ENCODE results near the gene KCNMA1. TPM values are rescaled to one million over a fixed set of nuclear protein-coding genes. Genes with fewer than 3 reads are reported as not detected.

The KCNMA1 gene
- total and polyA plus RNA-seq, 9 of the 15 experiments (the other 6 are each of a cell fraction or from before 2014, with no cell fraction given), result 0.01 to 0.95 (median 0.15) TPM; not detected in 4

DNA sequence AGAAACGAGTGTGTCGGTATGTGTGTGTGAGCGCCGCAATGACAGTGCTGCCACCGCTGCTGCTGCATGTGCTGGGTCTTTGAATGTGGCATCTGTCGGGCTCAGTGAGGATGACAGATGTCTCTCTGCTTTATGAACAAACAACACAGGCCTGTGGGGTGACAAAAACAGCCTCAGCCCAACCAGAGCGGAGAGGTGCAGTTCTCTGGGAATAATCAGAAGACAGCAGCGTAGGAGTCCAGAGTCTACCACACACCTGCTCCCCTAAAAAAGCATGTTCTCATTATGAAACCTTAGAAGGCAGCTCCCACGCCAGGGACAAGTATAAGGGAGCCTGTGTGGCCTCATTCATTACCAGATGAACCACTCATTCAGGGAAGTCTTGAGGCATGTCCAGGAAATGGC lies 278.3 kb downstream of the KCNMA1 start:
- intact Hi-C loops (cut with micrococcal nuclease), result no loop called here
- no peak for DNase-seq (ENCODE audit: extremely low read depth in 1 of 4, low spot score in 3 of 4)
- CTCF ChIA-PET (ENCODE audit: low intra/inter-chr PET ratio), result no interaction called here
- H3K9me3 ChIP-seq (replicated peaks; ENCODE audit: control insufficient read depth, insufficient read depth, low read depth, low read length), result no peaks in the 10 kb centered on the region
- in situ Hi-C loops (cut with MboI), result no loop called here
- ATAC-seq, result no peak
- no peaks in the 10 kb centered on the region for H3K36me3 ChIP-seq (ENCODE audit: control insufficient read depth, insufficient read depth, low read length)
- no peak overlapping the region for H3K4me2 ChIP-seq (ENCODE audit: insufficient read depth, low read length)
- peaks cover 0 to 23% of the 10 kb centered on the region in 2 experiments; a peak in 2 of 5 replicates for H3K27me3 ChIP-seq (ENCODE audit: control insufficient read depth in 2 of 2, insufficient read depth in 2 of 2, low read length in 2 of 2)
- H3K27ac ChIP-seq (ENCODE audit: extremely low read depth, low read depth, low read length), result no peak overlapping the region
- FAIRE-seq, result no peak
- H3K4me3 ChIP-seq, result no peak overlapping the region
- POLR2A ChIA-PET, result no interaction called here
- no peaks in the 10 kb centered on the region for H3K79me2 ChIP-seq (ENCODE audit: control insufficient read depth, insufficient read depth, low read length)
- H4K20me1 ChIP-seq (replicated peaks; ENCODE audit: control insufficient read depth, insufficient read depth, low read length), result no peaks in the 10 kb centered on the region; the same call in 1 of the 2 replicates
- no peak overlapping the region for H3K9ac ChIP-seq (ENCODE audit: insufficient read depth in 1 of 2, low read depth in 2 of 2, low read length in 2 of 2)
- 4% methylated on average over 9 of the region's 9 CpGs for WGBS (ENCODE audit: insufficient coverage, low coverage, missing lambda C conversion rate)
- H3K9me1 ChIP-seq (ENCODE audit: control insufficient read depth, insufficient read depth, low read length), result no peaks in the 10 kb centered on the region
- no peaks in the 10 kb centered on the region for H3K4me1 ChIP-seq (replicated peaks in 1 of 2; ENCODE audit: control insufficient read depth in 2 of 2, insufficient read depth in 2 of 2, low read length in 2 of 2)
- BruUV-seq (replicated peaks), result no TSS peak
- no peak overlapping the region for H2AFZ ChIP-seq (ENCODE audit: low read depth, low read length)
- TF ChIP-seq, protein P1, sequence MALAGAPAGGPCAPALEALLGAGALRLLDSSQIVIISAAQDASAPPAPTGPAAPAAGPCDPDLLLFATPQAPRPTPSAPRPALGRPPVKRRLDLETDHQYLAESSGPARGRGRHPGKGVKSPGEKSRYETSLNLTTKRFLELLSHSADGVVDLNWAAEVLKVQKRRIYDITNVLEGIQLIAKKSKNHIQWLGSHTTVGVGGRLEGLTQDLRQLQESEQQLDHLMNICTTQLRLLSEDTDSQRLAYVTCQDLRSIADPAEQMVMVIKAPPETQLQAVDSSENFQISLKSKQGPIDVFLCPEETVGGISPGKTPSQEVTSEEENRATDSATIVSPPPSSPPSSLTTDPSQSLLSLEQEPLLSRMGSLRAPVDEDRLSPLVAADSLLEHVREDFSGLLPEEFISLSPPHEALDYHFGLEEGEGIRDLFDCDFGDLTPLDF (CRISPR knock-in tag; IDR thresholded peaks at IDR 0.05), result no peak
- no peak for TF ChIP-seq TSC22D4 (tag; IDR thresholded peaks at IDR 0.05)
- TF ChIP-seq, protein P2, sequence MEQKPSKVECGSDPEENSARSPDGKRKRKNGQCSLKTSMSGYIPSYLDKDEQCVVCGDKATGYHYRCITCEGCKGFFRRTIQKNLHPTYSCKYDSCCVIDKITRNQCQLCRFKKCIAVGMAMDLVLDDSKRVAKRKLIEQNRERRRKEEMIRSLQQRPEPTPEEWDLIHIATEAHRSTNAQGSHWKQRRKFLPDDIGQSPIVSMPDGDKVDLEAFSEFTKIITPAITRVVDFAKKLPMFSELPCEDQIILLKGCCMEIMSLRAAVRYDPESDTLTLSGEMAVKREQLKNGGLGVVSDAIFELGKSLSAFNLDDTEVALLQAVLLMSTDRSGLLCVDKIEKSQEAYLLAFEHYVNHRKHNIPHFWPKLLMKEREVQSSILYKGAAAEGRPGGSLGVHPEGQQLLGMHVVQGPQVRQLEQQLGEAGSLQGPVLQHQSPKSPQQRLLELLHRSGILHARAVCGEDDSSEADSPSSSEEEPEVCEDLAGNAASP (IDR thresholded peaks at IDR 0.05), result no peak
- no peak for TF ChIP-seq ARID2 (IDR thresholded peaks at IDR 0.05)
- no peak for TF ChIP-seq RBM15 (IDR thresholded peaks at IDR 0.05; ENCODE audit: insufficient read depth, low read length)
- TF ChIP-seq, protein P3, sequence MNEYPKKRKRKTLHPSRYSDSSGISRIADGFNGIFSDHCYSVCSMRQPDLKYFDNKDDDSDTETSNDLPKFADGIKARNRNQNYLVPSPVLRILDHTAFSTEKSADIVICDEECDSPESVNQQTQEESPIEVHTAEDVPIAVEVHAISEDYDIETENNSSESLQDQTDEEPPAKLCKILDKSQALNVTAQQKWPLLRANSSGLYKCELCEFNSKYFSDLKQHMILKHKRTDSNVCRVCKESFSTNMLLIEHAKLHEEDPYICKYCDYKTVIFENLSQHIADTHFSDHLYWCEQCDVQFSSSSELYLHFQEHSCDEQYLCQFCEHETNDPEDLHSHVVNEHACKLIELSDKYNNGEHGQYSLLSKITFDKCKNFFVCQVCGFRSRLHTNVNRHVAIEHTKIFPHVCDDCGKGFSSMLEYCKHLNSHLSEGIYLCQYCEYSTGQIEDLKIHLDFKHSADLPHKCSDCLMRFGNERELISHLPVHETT (CRISPR knock-in tag; conservative IDR thresholded peaks at IDR 0.05 in 1 of 2, IDR thresholded peaks at IDR 0.05 in 1 of 2), result no peak
- no peak for TF ChIP-seq NR1H2 (CRISPR knock-in tag; IDR thresholded peaks at IDR 0.05)
- no peak for TF ChIP-seq CHD1 (IDR thresholded peaks at IDR 0.05; ENCODE audit: low read length)
- TF ChIP-seq, protein P4, sequence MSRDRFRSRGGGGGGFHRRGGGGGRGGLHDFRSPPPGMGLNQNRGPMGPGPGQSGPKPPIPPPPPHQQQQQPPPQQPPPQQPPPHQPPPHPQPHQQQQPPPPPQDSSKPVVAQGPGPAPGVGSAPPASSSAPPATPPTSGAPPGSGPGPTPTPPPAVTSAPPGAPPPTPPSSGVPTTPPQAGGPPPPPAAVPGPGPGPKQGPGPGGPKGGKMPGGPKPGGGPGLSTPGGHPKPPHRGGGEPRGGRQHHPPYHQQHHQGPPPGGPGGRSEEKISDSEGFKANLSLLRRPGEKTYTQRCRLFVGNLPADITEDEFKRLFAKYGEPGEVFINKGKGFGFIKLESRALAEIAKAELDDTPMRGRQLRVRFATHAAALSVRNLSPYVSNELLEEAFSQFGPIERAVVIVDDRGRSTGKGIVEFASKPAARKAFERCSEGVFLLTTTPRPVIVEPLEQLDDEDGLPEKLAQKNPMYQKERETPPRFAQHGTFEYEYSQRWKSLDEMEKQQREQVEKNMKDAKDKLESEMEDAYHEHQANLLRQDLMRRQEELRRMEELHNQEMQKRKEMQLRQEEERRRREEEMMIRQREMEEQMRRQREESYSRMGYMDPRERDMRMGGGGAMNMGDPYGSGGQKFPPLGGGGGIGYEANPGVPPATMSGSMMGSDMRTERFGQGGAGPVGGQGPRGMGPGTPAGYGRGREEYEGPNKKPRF (IDR thresholded peaks at IDR 0.05; ENCODE audit: low read depth, low read length), result no peak
- no peak for TF ChIP-seq CBX3 (IDR thresholded peaks at IDR 0.05; ENCODE audit: borderline replicate concordance in 1 of 2, low read length in 2 of 2)
- TF ChIP-seq, protein P5, sequence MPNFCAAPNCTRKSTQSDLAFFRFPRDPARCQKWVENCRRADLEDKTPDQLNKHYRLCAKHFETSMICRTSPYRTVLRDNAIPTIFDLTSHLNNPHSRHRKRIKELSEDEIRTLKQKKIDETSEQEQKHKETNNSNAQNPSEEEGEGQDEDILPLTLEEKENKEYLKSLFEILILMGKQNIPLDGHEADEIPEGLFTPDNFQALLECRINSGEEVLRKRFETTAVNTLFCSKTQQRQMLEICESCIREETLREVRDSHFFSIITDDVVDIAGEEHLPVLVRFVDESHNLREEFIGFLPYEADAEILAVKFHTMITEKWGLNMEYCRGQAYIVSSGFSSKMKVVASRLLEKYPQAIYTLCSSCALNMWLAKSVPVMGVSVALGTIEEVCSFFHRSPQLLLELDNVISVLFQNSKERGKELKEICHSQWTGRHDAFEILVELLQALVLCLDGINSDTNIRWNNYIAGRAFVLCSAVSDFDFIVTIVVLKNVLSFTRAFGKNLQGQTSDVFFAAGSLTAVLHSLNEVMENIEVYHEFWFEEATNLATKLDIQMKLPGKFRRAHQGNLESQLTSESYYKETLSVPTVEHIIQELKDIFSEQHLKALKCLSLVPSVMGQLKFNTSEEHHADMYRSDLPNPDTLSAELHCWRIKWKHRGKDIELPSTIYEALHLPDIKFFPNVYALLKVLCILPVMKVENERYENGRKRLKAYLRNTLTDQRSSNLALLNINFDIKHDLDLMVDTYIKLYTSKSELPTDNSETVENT (CRISPR knock-in tag; IDR thresholded peaks at IDR 0.05), result no peak
- TF ChIP-seq, protein P6, sequence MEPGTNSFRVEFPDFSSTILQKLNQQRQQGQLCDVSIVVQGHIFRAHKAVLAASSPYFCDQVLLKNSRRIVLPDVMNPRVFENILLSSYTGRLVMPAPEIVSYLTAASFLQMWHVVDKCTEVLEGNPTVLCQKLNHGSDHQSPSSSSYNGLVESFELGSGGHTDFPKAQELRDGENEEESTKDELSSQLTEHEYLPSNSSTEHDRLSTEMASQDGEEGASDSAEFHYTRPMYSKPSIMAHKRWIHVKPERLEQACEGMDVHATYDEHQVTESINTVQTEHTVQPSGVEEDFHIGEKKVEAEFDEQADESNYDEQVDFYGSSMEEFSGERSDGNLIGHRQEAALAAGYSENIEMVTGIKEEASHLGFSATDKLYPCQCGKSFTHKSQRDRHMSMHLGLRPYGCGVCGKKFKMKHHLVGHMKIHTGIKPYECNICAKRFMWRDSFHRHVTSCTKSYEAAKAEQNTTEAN (CRISPR knock-in tag; IDR thresholded peaks at IDR 0.05), result no peak
